GM19043 (cell line): ENCODE results near the gene LRRC8D.

Source experiments
- ATAC-seq: cut with Tn5 transposase; IDR thresholded peaks from one replicate; pipeline ENCODE4 v1.9.1; 2021; ENCODE audit warnings: low read depth; ENCODE audit not compliant: unreplicated experiment

Gene LRRC8D

DNA sequence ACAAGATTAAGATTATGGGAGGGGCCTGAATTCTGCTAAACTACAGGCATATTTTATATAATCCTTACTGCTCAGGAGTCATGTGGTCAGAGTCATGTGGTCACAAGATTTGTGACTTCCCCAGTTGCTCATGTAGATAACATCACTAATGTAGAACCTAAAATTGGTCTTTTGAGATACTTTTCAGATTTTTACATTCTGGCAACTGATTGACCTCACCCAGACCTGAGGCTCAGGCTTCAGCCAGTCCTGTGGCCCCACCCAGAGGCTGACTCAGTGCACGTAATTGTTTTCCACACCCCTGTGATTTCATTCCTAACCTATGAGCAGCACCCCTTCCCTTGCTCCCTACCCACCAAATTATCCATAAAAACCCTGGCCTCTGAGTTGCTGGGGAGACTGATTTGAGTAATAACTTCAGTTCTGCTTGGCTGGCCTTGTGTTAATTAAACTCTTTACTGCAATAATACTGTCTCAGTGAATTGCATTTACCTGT, 132.3 kb downstream of the LRRC8D start:
- peak; percentile 60 for ATAC-seq

DNA sequence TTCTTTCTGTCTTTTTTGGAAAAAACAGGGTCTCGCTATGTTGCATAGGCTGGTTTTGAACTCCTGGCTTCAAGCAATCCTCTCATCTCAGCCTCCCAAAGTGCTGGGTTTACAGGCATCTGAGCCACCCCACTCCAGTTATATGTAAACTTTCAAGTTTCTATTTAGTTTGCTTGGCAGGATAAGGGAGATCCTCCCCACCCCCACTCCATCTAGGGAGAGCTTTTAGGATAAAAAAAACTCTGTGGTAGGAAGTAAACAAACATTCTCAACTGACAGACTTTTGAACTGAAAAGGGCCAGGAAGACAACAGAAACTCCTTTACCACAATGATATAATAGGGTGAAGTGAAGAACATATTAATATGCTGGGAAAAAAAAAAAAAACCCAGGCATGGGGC, 133.1 kb downstream of the LRRC8D start:
- ATAC-seq: no peak

DNA sequence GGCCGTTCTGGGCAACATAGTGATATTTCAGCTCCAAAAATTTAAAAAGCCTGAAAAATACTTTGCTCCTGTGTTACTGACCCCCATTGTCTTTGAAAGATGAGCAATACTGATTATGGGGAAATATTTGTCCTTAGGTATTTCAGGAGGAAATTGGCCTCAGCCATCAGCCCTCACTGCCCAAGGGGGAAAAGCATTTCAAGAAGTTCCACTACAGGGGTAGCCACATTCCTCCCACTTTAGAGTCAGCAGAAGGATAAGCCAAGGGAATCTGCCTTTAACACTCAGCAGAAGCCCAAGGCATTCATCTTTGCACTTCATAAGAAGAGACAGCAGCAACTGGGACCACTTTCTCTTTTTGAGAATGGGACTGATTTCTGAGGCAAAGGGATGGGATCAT, 133.6 kb downstream of the LRRC8D start:
- no peak for ATAC-seq

DNA sequence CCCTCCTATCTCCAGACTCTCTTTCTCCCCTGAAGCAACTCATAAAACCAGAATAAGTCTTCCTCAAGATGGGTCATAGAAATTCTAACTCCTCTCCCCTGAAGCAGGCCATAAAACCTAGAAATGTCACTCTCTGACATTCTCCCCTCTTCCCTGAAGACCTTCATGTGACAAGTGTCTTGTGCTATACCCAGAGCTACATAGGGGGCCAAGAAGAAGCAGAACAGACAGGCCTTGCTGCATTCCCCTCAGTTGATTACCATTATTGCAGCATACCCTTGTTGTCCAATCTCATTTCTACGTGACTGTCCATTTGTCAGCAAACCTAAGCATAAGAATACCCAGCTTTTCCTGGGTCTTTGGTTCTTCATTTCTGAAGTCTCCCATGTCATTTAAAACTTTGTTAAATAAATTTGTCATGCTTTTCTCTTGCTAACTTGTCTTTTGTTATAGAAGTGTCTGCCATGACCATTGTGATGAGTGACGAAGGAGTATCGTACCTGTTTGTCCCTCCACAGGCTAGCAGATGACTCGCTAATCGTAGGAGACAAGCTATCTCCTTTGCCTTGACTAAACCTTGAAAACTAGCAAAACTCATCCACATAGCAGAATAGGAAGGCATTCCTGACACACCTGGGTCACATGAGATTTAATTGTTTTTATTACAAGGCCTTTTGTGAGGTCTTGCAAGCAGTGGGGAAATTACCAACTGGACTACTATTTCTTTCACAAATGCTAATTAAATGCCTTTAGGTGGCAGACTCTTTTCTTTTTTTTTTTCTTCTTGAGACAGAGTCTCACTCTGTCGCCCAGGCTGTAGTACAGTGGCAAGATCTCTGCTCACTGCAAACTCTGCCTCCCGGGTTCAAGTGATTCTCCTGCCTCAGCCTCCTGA, 134.7 kb downstream of the LRRC8D start:
- no peak for ATAC-seq

DNA sequence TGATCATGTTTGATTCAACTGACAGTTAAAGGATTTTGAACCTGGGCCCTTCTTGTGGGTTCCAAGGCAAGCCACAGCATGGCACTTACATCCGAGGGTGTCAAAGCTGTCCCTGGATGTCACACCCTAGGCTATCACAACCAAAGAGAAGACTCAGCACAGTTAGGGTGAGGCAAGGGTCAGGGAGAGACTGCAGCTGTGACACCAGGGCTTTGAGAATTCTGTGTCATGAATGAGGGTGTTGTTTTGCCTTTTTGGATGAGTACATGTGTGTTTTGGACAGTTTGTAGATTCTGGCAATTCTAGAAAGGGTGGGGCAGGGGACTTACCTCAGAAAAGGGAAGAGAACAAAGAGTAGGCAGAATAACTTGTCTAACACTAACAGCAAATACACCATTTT, 136.3 kb downstream of the LRRC8D start:
- ATAC-seq: no peak

DNA sequence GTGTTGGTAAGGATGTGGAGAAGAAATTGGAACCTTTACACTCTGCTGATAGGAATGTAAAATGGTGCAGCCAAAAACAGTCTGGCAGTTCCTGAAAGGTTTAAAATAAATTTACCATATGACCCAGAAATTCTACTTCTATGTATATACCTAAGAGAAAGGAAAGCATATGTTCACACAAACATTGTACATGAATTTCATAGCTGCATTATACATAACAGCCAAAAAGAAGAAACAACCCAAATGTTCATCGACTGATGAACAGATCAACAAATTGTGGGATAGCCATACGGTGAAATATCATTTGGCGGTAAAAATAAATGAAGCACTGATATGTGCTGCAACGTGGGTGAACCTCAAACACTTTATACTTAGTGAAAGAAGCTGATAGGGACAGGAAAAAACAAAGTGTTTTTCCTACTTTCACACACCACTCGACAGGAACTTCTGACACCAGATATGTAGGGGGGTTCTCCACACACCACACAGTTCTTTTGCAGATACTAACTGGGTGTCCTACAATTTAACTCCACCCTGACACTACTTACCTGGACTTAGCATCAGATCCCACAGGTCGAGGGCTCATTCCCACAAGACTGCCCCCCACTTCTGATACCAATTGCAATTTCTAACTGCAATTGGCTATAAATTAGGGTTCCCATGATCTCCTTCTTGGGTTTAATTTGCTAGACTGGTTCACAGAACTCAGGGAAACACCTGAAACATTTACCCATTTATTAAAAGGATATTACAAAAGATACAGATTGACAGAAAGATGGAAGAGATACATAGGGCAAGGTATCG, 138.2 kb downstream of the LRRC8D start:
- ATAC-seq: no peak

DNA sequence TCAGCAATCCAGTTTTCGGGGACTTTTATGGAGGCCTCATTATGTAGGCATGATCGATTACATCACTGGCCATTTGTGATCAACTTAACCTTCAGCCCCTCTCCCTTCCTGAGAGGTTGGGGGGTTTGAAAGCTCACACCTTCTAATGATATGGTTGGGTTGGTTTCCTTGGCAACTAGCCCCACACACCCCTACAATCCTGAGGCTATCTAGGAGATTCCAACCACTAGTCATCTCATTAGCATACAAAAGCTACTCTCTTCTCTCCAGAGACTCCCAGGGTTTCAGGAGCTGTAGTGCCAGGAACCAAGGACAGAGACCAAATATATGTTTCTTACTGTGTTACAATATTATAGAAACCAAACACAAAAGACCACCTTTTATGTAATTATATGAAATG, 138.9 kb downstream of the LRRC8D start:
- no peak for ATAC-seq

DNA sequence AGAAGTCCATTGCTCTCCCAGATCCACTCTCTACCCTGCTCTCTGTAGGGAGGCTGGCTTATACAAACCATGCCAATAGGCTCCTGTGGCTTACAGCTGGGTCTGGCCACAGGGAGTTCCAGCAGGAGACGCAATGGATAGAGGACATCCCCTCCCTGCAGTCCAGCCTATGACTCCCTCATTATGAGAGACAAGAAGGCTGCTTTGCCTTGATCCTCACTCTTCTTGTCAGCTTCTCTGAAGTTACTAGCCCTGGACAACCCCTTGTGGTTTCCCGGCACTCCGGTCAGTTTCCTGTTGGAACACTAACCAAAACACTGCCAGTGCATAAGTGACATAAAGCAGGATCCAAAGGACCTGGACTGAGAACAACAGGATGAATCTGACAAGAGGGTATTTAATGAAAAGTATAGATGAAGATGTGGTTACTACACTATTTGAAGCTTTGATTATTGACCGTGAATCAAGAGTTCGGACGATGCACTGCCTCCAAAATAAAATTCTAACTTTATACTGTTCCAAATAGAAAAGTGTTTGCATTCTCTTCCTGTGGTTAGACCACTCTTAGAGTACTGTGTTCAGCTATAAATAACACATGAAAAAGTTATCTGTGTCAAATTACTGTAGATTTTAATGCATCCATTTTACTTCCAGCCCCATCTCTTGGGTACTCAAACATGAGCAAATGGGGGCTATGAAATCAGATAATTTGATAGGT, 141.4 kb downstream of the LRRC8D start:
- no peak for ATAC-seq

DNA sequence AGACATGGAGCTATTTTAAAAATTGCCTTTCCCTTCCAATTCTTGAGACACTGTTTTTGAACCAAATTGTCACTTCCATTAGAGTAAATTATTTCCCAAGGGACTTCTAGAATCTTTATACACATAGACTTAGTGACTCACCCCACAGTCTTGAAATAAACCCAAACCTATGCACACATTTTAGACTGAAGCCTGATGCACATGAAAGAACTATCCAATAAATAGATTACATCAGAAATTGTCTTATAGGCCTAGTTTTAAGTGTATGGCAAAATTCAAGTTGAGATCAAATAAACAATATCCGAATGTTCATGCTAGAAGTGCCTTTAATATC, 141.9 kb downstream of the LRRC8D start:
- no peak for ATAC-seq

DNA sequence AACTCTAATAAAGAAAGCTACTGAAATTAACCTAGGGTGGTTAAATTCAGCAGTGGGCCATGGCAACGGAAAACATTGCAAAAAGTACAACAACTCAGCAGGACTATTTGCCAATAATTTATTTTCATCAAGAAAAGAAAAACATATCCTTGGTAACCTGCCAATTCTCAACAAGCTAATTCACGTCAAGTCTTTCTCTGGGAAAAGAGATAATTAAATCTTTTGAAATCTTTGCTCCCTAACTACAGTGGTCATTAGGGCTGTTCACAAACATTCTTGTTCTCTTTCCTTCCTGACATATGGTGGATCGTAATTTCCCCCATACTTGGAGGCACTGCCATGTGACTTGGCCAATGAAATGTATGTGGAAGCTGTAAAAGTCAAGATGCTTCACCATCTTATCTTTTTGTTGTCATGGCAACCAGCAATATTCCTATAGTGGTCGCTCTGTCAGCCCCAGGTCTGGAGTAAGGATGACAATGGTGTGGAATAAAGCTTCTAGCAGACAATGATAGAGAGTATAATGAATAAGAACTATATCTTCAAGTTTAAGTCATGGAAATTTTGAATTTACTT, 144.4 kb downstream of the LRRC8D start:
- ATAC-seq: no peak

DNA sequence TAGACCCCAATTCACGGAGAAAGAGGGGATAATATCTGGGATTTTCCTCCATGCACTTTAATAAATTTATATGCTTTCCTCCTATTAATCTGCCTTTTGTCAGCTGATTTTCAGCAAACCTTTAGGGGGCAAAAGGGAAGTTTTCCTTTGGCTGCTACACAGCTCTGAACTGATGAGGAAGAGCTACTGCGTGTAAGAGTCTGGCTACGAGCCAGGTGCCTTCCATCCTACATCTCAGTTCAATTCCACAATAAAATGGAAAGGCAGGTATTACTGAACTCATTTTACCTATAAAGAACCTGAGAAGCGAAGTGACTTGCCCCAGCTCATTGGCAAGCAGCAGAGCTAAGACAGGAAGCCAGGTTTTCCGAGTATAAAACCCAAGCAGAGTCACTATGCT, 145.8 kb downstream of the LRRC8D start:
- ATAC-seq: no peak

DNA sequence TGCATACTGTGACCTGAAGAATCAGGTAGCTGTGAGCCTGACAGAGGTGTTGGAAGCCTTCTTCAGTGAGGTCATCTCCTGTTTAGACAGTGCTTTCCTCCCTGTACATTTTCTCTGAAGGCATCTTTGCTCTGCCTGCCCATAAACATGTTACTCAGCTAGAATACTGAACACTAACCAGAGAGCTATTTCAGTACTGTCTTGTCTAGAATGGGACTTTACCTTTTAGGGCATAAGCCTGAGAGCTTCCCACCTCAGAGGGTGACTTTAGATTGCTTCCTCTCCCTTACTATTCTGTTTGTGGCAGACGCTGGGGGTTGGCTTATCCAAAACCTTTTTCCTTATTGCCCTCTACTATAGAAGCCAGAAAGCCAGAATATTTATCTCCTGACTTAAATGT, 150.8 kb downstream of the LRRC8D start:
- ATAC-seq: peak; percentile 78

DNA sequence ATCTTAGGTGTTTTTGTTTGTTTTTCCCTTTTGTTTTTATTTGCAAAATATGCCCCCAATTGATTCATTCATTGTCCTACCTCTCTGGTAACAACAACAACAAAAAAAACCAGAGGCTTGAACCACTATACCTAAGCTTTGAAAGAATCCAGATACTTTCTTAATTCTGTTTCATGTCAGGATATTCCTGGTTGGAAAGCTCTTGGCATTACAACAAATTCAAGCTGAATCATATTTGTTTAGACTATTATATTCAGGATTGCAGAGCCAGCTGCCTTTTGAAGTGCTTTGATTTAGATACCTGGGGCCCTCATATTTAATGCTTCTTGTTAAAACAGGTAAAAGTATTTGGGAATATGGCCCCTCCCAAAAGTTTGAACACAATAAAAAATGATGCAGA, 151.2 kb downstream of the LRRC8D start:
- no peak for ATAC-seq

DNA sequence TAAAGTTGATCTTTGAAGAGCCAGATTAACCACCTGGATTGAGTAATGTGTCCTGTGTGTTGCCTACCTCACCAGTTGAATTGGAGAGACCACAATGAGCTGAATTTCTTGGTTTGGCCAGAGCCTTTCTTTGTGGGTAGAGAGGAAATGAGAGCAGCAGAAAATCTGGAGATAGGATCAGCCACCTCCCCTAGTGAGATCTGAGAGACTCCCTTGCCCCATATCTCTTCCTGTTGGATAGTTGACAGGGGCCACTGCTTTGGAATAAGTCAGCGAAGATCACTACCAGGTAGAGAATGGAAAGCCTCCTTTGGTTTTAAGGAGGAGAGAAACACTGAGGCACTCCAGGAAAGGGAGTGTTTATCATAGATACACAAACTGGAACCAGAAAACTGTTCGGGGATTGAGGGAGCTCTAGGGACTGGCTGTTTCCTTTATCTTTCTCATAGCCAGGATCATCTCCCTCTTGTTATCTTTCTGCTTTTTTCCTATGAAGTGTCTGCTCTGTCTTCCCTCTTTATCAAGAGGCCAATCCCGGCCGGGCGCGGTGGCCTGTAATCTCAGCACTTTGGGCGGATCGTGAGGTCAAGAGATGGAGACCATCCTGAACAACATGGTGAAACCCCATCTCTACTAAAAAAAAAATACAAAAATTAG, 152.8 kb downstream of the LRRC8D start:
- ATAC-seq: no peak

DNA sequence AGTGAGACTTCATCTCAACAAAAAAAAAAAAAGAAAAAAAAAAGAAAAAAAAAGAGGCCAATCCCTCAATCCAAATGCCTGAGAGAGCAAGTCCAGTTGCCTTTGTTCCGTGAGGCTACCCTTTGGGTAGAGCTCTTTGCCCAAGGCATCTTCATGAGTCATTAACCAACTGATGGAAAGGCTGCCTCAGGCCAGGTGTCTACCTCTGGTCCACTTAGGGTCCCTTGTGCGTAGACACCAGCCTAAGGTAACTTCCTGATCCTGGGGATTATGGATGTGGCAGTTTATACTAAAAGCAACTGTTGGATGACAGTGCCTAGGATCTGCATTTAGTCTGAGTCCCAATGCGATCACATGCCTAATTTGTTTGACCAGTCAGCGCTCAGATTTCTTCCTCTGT, 153.4 kb downstream of the LRRC8D start:
- no peak for ATAC-seq

DNA sequence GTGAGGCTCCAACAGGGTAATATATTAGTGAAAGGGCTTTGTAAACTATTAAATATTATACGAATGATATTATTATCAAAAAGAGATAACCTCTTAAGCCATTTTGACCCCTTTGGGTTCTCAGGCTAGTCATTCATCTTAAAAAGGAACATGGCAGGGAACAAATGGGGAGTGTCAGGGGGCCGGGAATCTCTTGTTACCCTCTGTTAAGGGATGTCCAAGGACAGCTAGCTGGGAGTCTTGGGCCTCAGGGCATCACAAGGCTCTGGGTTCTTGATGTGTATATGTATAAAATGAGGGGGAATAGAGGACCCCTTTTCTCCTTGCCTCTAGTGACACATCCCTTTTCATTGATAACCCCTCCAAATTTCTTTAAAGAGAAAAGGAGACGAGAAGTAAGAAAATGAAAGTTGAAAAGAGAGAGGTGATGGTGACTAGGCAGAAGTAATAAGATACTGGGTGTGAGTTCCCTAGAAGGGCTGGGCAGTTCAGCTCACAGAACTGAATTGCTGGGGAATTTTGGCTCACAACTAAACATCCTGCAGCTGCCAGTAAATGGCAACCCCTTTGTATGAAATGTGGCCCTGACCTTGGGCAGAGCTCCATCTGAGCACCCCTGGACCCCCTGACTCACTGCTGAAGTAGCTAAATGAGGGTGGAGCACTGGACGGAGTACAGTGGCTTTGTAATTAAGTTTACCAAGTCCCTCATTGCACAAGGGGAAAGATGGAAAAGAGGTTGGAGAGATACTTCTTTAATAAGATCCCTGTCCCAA, 154.1 kb downstream of the LRRC8D start:
- ATAC-seq: no peak

DNA sequence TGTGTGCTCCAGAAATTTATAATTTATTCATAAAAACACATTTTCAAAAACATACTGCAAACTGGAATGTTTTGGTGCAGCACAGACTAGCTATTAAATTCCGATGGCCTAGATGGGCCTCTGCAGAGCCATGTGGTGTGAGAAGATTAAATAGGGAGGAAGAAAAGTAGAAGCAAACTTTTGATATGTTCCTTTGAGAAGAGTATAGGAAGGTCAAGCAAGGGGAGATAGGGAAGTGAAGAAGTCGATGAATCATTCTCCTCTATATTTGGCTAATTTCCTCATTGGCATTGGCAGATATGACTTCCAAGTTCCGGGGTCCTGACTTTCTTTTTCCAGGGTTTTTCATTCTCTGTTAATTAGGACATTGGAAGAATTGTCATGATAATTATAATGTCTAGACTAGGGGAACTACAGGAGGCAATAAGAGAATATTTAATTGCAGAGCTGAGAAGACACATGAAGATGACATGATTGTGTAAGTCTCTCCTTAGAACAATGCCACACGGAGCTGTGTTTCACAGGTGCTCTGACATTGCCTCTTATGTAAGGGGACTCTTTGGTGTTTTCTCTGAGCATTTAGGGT, 154.8 kb downstream of the LRRC8D start:
- no peak for ATAC-seq

DNA sequence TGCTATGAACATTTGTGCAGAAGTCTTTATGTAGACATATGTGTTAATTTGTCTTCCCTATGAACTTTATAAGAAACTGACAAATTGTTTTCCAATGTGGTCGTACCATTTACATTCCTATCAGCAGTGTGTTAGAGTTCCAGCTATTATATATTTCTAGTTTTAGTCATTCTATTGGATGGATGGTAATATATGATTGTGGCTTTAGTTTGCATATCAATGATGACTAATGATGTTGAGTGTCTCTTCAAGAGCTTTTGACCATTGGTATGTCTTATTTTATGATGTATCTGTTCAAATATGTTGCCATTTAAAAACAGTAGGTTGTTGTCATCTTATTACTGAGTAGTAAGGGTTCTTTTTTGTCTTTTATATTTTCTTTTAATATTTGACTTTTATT, 157.9 kb downstream of the LRRC8D start:
- no peak for ATAC-seq

DNA sequence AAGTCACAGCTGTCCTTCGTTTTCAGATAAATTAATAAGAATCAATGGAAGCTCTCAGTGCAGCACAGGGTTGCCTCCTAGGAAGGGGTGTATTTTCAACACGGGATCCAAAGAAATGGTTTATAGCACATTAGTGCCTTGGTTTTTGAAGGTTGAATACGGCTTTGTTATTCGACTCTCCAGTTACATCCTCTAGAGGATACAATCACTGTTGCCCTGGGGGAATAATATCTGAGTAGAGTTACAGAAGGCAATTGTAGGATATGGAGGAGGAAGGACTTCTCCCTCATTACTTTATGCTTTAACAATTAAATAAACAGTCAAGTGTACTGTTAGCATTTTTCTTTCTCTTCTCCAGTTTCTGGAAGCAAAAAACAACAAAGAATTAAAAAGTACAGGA, 159.8 kb downstream of the LRRC8D start:
- ATAC-seq: no peak
